ENCODE data around the gene TMEM72.

TMEM72 gene

GRCh38 chr10:44969854-44970253 is 58.7 kb downstream of the TMEM72 start:
- no peak for FAIRE-seq

DNA sequence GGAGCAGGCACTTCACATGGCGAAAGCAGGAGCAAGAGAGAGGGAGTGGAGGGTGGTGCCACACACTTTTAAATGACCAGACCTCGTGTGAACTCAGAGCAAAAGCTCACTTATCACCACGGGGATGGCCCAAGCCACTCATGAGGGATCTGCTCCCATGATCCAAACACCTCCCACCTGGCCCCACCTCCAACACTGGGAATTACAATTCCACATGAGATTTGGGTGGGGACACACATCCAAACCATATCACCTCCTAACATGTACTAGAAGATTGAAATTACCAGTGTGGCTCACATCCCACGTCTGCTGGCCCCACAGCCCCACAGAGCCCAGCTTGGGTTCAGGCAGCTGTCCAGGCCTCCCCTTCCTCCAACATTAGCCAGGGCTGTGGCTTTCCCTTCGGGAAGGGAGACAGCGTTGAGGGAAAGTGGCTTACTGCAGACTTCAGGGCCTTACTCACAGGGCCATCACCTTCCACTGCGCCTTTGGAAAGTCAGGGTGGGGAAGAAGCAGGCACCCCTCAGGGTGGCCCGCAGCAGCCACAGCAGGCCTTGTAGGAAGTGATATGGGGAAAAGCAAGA is 59.8 kb downstream of the TMEM72 start:
- FAIRE-seq, result no peak

- FAIRE-seq, result no peak
These were observed 60.3 kb downstream of the TMEM72 start for GRCh38 chr10:44971434-44971833.

DNA sequence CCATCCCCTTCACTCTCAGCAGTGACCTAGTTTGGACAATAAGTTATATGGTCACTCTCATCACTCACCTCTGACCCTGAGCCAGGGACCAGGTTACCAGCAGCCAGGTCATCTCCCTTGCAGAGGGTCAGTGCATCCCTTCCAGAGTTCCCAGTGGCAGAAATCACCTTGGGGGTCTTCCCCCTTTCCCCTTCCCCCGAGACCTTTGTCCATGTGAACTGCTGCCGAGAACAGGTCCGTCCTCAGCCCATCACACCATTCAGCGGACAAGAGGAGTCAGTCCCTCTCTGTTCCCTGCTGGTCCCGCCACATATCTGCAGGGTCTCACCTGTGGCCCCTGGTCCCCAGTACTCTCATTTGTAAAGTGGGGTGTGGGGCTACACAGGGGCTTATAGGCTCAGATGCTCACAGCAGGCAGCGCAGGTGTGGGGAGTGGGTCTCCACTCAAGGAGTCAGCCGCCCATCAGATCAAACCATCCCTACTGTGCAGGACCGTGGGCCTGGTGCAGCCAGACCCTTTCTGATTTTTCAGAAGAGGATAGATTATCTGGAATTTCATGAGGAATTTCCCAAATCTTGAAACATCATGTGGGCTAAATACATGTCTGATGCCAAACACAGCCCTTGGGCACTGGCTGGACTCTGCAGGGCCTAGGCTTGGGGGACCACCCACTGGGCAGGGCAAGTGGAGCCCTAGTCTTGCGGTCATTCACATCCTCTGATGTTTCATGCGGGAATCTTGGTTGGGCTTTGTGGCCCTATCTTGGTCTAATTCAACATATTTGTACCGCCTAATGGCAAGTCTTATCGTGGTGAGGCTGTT is 61.0 kb downstream of the TMEM72 start:
- FAIRE-seq, result no peak

DNA sequence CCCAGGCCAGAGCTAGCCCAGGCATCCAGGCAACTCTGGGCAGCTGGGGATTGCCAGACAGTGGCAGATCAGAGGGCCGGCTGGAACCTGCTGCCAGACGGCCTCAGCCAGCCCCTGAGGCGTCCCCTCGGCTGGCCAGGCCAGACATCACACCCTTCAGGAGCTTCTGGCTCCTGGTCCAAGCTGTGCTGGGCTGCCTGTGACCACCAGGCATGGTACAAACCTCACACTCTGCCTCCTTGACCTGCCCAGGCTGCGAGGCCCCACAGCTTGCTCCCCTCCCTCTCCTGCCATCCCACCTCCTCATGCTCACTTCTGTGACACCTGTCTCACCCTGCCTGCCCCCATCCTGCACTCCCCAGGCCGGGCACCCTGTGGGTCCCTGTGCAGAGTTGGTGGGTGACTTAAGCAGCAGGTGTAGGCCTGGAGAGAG is 61.8 kb downstream of the TMEM72 start:
- no peak for FAIRE-seq

DNA sequence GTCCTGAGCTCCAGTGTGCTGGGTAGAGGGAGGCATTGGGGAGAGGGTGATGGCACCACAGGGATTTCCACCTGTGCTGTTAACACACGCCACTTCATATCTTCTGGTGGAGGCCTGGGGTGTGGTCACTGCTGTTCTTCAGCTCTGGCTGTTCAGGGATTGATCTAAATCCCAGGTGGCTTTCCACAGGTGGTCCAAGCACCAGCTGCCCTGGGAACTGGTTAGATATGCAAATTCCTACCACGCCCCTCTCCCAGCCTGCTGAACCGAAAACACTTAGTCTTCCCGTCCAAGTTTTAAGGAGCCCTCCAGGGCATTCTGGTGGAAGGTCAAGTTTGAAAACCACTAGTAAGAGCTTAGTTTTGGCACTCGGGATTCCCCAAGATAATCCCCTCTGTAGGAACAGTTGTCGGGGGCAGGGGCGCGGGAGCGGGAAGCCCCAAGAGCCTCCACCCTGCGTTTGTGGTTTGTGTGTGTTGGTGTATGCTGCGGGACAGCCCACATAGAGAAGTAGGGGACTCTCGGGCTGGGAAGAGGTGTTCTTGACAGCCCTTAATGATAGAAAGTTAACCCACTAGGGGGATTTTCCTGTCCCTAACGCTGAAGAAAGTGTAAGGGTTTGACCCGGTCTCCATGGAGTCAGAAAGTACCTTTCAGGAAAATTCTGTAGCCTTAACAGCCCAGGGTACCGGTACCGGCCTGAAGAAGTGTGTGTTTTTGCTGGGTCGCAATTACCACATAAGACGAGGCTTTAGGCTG is 62.4 kb downstream of the TMEM72 start:
- no peak for FAIRE-seq

DNA sequence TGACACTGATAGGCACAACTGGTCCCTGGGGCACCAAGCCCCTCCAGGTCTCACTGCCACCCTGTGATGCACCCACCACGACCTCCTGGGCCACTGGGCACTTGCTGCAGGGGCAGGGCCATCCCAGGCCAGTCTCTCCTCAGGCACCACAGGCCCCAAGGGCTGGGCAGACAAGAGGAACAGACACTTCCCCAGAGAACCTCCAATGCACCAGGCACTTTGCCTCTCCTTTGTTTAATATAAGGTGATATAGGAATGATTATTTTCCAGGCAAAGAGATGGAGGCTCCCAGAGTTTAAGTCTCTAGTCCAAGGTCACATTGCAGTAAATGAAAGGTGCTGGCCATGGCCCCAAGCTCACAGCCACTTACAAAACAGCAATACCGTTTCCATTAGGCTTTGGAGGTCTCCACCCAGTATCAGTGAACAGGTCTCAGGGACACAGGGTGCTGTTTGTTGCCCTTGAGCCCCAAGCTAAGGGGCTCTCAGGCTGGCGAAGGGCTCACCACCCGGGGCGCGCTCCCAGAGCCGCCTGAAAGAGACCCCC is 63.0 kb downstream of the TMEM72 start:
- FAIRE-seq, result no peak

DNA sequence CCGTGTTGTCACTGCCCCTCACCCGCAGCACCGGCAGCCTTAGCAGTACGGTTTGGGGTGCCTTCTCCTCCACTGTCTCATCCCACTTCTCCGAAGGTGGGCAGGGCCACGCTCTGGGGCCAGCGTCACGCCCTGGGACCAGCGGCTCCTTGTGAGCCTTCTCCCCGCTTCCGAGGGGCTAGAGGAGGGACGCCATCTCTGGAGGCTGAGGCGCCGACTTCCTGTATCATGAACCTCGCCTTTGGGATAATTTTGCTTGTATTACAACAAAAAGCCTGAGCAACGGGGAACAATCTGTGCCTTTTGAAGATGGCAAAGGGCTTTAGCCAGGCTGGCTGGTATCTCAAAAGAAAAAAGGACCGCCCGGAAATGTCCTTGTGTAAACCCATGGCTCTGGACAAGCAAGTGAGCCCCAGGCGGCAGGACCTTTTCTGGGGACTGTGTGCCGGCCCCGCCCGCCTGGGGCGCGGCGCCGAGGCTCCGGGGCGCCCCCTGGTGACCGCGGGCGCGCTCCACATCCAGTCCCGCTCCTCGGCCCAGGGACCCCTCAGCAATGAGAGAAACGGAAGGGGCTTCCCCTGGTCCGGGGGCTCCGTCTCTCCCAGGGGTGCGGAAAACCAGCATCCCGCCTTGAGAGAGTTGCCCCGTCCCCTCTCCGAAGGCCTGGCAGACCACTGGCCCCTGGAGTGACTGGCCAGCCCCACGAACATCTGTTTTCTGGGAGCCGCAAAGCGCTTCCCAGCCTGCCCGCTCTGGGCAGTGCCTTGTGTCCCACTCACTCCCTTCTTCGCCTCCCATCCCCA is 63.7 kb downstream of the TMEM72 start:
- no peak for FAIRE-seq

- FAIRE-seq, result no peak
These were observed 64.5 kb downstream of the TMEM72 start for GRCh38 chr10:44975431-44976331.

- FAIRE-seq, result no peak
These were observed 65.4 kb downstream of the TMEM72 start for GRCh38 chr10:44976352-44977198.

DNA sequence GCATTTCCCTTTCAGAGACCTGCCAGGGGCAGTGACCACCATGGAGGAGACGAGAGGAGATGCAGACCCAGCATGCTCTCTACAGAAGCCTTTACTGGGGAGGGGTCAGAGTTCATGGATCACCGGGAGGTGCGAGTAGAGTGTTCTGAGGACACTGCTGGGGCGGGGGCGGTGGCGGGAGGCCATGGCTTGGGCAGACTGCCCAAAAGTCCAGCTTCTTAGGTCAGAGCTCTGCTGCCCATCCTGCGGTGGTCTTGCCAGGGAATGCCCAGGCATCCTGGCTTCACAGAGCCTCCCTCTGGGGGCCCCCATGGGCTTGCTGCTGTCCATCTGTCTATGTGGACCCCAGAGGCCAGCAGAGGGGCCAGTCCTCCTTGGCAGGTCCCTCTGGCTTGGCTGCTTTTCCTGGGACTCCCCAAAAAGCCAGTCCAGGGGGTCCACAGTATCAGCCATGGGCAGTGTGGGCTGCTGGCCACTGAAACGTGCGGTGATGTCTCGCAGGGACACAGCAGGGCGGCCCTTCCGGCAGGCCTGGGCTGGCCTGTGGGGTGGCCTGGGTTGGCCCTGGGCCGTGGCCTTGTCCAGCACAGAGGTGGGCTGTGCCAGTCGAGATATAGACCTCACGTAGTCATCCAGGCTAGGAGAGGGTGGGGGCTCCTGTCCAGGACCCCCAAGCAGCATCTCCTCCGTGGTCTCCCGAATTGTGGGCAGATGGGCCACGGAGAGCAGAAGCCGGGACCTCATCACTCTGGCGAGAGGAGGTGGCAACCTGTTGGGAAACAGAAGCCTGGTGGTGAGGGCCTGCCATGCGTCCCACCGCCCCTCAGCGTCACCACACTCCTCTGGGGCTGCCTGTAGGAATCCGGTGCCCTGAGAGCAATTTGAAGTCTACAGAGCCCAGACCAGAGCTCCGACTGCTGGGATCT is 66.4 kb downstream of the TMEM72 start:
- no peak for FAIRE-seq

- FAIRE-seq, result no peak
These were observed 67.1 kb downstream of the TMEM72 start for GRCh38 chr10:44978213-44978569.

DNA sequence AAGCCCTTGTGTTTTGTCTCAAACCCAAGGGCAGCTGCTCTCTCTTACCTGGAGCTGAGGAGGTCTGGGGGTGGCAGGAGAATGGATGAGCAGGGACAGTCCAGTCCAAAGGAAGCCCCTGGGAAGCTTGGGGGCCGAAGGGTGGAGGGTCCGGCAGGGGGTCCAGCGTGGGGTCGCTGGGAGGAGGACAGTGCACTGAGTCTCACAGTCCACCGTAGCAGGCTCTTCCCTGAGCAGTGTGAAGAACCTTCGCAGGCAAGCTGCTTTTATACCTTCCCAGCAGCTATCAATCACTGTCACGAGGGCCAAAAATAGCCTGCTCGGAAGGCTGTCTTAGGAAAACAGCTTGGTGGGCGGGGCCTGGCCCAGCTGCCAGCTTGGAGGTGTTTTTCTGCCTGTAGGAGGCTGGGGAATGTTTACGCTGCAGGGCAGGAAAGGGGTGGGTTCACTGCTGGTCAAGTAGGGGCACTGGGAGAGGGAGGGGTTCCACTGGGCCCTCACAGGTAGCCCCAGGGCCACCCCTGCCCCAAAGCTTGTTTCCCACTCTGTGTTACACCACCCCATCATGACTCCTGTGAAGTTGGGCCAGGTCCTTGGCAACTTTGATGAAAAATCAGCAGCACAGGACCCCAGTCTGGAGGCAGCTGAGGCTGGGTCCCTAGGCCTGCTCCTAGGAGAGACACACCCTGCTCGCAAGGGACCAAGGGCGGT is 67.6 kb downstream of the TMEM72 start, which contains the start of gene DEPP1:
DEPP1 (minus strand) TSS at position 240 of the 711 bp plus-strand sequence. CDS start 779 bp downstream, outside the sequence.
- FAIRE-seq, result no peak

- no peak for FAIRE-seq
These were observed 68.4 kb downstream of the TMEM72 start for GRCh38 chr10:44979281-44980191.

GRCh38 chr10:44980309-44981171 is 69.4 kb downstream of the TMEM72 start:
- no peak for FAIRE-seq
